Measurements from ENCODE around the gene TMEM147.
"Not testable (repeated sequence)": the region's sequence is repeated elsewhere in the genome, so short reads cannot be mapped to it uniquely, and the experiment has no call there.

Gene TMEM147

DNA sequence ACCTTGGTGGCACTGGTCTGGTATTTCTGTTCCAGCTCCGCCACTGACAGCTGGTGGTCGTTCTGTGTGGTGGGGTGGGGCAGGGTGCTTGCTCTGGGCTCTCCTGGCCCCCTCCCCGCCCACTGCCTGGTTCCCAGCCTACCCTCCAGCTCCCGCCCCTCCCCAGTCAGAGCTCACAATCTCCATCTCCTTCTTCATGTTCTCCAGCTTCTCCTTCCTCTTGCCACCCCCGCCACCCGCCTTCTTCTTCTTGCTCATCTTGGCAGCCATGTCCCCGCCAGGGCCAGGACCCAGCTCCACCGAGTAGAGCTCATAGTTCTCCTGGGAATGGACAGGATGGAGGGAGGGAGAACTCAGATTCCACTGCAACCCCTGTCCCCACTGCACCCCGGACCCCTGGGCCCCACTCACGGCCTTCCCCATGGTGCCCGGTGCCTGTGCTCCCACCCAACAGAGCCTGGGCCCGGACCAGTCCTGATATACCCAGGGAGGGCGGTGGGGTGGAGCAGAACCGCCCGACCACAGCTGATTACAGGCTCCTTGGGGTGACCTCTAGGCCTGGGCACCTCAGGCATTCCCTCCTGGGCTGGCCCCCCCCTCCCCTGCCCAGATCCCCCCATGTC, 17.9 kb downstream of the TMEM147 start, which contains the start of gene ATP4A:
ATP4A (minus strand) TSS at position 452 of the 623 bp plus-strand sequence; CDS start at position 423, 29 bp downstream.
- no peak for DNase-seq

DNA sequence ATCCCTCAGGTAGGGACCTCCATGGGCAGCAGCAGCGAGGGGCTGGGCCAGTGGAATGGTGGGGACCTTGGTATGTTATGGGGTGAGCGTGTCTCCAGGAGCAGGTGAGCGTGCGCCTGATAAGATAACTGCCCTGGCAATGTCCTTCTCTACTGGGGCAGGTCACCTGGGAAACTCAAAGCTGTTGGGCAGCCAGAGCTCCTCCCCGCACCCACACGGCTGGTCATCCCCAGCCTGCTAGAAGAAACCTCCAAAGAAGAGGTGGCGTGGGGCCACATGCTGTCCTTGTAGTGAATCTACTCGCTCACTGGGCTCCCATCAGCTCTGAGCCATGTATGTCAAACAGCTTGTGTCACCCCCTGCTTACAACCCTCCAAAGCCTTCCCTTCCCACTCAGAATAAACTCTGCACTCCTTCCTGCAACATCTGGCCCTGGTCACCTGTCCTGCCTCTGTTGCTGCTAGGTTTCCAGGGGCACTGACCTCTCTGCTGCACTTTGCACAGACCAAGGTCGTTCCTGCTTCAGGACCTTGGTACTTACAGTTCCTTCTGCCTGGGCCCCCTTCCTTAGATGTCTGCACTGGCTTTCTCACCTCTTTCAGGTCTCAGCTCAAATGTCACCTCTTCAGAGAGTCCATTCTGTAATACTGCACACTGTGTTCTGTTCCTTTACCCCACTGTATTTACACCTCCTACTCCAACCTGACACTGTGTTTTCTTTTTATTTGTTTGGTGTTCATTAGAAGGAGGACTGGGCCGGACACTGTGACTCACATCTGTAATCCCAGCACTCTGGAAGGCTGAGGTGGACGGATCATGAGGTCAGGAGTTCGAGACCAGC, 19.8 kb downstream of the TMEM147 start:
- DNase-seq, result no peak

DNA sequence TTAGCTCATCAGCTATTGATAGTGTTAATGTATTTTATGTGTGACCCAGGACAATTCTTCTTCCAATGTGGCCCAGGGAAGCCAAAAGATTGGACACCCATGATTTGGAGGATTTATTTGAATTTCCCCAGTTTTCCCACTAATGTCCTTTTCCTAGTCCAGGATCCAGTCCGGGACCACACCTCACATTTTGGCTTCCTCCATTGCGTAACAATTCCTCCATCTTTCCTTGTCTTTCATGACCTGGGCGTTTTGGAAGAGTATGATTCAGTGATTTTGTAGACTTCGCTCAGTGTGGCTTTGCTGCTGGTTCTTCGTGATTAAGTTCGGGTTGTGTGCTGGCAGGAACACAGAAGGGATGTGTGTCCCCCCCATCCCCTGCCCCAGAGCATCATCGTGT, 21.3 kb downstream of the TMEM147 start:
- no peak for DNase-seq

DNA sequence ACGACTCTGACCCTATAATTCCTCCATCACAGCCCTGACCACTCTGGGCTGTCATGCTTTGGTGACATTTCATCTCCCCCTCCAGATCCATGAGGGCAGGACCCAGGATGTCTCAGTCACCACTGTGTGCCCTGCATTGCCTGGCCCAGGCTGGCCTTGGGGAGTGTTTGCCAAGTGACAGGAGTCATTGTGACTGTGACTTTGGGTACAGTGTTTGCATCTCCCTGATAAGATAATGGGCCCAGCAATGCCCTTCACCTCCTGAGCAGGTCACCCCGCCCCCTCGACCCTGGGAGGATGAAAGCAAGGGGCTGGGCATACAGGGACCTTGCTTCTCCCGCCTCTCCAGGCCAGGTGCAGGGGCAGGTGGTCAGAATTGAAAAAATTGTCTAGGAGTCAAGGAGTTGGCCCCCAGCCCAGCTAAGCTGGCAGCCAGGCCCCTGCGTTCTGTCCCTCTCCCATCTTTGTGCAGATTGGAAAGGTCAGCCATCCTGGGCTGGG, 23.9 kb downstream of the TMEM147 start:
- DNase-seq, result no peak

DNA sequence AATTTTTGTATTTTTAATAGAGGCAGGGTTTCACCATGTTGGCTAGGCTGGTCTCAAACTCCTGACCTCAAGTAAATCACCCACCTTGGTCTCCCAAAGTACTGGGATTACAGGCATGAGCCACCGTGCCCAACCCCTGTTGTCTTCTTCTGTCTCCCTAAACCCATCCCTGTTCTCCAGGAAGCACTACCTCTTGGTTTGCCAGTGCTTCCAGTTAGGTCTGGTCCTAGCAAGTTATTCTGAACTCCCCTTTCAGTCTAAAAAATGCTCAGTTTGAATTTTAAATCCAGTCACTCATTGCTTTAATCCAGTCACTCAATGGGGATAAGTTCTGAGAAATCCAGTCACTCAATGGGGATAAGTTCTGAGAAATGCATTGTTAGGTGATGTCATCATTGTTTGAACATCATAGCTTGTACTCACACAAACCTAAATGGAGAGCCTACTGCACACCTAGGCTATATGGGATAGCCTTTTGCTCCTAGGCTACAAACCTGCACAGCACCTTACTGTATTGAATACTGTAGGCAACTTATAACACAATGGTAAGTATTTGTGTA, 26.1 kb downstream of the TMEM147 start:
- no peak for DNase-seq

DNA sequence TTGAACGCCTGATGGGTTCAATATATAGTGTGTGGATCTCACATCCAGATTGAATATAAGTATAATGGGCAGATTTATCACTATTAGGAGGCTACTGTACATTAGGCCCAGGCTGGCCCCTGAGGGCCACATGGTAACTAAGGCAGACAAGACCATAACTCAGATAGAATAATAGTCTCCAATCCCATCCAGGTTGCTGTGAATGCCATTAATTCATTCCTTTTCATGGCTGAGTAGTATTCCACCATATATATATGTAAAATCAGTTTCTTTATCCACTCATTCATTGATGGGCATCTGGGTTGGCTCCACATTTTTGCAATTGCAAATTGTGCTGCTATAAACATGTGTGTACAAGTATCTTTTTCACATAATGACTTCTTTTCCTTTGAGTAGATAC, 32.5 kb downstream of the TMEM147 start:
- no peak for DNase-seq

DNA sequence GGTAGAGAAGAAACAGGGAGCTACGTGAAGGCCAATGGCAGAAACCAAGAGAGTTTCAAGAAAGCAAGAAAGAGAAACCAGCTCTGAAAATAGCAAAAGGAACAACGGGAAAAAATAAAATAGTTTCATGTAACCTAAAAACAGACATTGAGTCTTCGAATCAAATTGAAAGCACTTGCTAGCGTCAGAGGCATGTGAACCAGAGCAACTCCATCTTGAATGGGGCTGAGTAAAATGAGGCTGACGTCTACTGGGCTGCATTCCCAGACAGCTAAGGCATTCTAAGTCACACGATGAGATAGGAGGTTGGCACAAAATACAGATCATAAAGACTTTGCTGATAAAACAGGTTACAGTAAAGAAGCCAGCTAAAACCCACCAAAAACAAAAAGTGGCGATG, 33.3 kb downstream of the TMEM147 start:
- no peak for DNase-seq

DNA sequence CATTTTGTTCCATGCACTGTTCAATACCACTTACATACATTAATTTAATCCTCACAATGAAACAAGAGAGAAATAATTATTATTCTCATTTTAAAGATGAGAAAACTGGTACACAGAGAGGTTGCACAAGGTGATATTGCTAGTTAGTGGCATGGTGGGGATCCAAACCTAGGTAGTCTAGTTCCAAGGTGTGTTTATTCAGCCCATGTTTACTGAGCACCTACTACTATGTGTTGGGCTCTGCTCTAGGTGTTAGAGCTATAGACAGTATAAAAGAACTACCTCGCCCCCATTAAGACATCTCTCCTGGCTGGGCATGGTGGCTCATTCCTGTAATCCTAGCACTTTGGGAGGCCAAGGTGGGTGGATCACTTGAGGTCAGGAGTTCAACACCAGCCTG, 37.3 kb downstream of the TMEM147 start:
- no peak for DNase-seq

DNA sequence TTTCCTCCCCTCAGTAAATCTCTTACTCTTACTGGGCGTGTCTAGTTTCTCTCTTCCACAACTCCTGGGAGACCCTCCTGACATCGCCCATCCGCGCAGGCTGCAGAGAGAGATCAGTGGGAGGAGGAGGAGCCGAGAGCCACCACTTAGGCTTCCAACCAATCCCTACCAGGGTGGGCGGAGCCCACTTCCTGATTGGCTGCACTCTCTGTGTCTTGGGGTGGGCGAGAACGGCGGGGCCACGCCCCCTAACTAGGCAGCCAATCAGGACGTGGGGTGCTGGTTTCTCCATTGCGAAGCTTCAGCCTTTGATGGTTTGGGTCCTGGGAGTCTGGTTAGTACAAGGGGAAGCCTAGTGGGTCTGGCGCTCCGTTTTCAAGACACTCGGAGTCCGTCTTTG, 40.4 kb downstream of the TMEM147 start, which contains the start of gene PMIS2:
PMIS2 (plus strand) TSS at position 326 of the 400 bp plus-strand sequence. CDS start 87 bp downstream, outside the sequence.
- DNase-seq, result peak in 1 of 2 experiments; percentile 38

DNA sequence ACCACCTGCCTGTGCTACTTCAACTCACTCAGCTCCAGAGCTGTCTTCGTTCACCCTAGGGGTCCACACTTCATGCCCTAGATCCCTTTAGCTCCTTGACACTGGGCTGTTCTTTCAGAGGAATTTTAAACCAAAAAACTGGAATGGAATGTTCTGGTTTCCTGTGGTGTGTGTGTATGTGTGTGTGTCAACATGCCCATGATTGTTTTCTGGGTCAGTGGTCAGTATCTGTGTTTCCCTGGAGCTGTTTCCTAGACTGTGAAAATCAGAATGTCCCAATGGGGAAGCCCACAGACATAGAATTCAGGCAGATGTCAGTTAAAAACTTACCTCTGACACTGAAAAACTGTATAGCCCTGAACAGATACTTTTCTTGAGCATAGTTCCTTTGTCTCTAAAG, 41.9 kb downstream of the TMEM147 start:
- DNase-seq, result no peak

DNA sequence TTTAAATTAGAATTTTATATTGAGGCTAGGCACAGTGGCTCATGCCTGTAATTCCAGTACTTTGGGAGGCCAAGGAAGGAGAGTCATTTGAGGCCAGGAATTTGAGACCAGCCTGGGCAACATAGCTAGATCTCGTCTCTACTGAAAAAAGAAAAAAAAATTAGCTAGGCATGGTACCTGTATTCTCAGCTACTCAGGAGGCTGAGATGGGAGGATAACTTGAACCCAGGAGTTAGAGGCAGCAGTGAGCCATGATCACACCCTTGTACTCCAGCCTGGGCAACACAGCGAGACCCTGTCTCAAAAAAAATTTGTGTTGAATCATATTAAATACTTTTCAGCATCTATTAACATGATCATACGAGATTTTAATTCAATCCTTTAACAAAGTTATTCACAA, 45.4 kb downstream of the TMEM147 start:
- DNase-seq, result no peak

DNA sequence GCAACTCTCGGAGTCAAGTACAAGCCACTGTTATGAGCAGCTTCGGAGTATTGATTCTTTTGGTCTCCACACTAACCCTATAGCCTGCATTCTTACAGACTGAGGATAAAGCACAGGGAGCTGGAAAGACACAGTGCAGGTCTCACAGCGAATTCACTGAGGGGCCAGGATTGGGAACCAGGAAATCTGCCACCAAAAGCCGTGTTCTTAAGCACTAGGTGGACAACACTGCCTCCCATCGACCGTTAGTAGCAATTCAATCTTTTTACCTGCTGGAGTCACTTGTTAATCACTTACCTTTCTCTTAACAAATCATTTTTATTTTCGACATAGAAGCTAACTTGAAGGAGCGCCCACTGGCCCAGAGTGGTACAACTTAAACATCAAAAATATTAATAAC, 46.8 kb downstream of the TMEM147 start:
- peak in 1 of 2 experiments; percentile 25 for DNase-seq

DNA sequence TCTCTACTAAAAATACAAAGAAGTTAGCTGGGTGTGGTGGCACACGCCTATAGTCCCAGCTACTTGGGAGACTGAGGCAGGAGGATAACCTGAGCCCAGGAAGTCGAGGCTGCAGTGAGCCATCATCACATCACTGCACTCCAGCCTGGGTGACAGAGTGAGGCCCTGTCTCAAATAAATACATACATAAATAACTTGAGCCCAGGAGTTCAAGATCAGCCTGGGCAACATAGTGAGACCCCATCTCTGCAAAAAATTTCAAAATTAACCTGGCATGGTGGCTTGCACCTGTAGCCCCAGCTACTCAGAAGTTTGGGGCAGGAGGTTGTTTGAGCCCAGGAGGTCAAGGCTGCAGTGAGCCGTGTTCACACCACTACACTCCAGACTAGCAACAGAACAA, 49.6 kb downstream of the TMEM147 start:
- DNase-seq, result not testable (repeated sequence)

DNA sequence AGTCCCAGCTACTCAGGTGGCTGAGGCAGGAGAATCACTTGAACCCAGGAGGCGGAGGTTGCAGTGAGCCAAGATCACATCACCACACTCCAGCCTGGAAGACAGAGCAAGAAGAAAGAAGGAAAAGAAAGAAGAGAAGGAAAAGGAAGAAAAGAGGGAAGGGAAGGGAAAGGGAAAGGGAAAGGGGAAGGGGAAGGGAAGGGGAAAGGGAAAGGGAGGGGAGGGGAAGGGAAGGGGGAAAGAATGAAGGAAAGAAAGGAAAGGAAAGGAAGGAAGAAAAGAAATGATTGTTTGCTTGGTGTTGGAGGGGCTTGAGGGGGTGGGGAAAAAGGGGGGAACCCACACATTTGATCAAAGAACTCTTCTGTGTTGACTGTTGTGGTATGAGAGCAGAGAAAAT, 50.5 kb downstream of the TMEM147 start:
- DNase-seq, result no peak

DNA sequence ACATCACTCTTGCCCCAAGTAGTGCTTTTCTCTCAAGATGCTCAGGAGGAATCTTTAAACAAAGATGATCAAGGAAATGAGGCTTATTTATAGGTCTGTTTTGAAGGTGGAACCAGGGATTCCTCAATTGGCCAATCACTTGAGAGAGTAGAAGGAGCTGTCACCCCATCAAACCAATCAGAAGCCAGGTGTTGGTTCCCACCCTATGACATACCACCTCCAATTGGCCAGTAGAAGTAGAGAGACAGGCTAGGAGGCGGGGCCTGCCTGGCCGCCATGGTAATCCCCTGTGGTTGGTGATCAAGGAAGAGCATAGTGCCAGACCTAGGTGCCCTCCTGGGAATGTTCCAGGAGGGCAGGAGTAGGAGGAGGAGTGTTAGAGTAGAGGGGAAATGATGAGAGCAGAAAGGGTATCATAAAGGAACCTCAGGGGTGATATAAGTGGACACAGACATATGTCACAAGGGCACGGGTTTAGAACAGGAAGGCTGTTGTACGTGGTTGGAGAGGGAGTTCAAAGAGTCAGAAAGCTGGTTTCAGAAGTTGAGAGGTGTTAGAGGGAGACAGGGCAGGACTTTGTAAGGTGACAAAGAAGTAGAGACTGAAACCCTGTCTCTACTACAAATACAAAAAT, 51.1 kb downstream of the TMEM147 start:
- DNase-seq, result no peak
